Sigmoid colon (tissue), 7 donors: ENCODE data around the gene HTR6. TPM values are rescaled to one million over a fixed set of nuclear protein-coding genes. Genes with fewer than 3 reads are reported as not detected.

Experiments used
- DNase-seq: peaks from one replicate; pipeline ENCODE4 v3.0.0-alpha.2; 2019
- H3K27ac ChIP-seq, 4 donors: fragments of 200-600 bp; sonication (generic); one replicate each; pipeline ENCODE4 v1.5.1; 2016 to 2019; ENCODE audit warnings: mild to moderate bottlenecking in 1 of 4
- H3K27me3 ChIP-seq, 3 donors: fragments of 200-600 bp; sonication (generic); one replicate each; pipeline ENCODE4 v1.5.1; 2019; ENCODE audit warnings: mild to moderate bottlenecking in 1 of 3
- H3K36me3 ChIP-seq, 4 donors: fragments of 200-600 bp; sonication (generic); one replicate each; pipeline ENCODE4 v1.5.1; 2016 to 2019
- H3K4me1 ChIP-seq, 4 donors: fragments of 200-600 bp; sonication (generic); one replicate each; pipeline ENCODE4 v1.5.1; 2017 to 2019
- H3K4me3 ChIP-seq, 4 donors: fragments of 200-600 bp; sonication (generic); one replicate each; pipeline ENCODE4 v1.5.1; 2017 to 2019; ENCODE audit warnings: mild to moderate bottlenecking in 2 of 4, moderate library complexity in 1 of 4
- H3K9me3 ChIP-seq, 4 donors: fragments of 200-600 bp in 3 of 4; sonication (generic) in 3 of 4; one replicate each; pipeline versions ENCODE4 v1.5.1 to v1.6.1; 2013 to 2019
- CTCF ChIP-seq, 4 experiments: fragments of 450-650 bp in 3 of 4; fragments of 200-600 bp in 1 of 4; IDR thresholded peaks; one replicate each; pipeline ENCODE4 v1.5.1; 2016 to 2019; ENCODE audit warnings: antibody characterized with exemption in 4 of 4, mild to moderate bottlenecking in 3 of 4, moderate library complexity in 2 of 4
- EP300 ChIP-seq, 4 donors: sonication (generic); formaldehyde crosslinking; IDR thresholded peaks; one replicate each; pipeline ENCODE4 v1.6.1; 2017; ENCODE audit warnings: antibody characterized with exemption in 4 of 4
- POLR2A ChIP-seq, 2 donors: fragments of 450-650 bp; IDR thresholded peaks; one replicate each; pipeline ENCODE4 v1.6.1; 2016; ENCODE audit warnings: antibody characterized with exemption in 2 of 2, mild to moderate bottlenecking in 2 of 2, moderate library complexity in 2 of 2
- POLR2AphosphoS5 ChIP-seq, 4 donors: sonication (generic); formaldehyde crosslinking; IDR thresholded peaks; one replicate each; pipeline ENCODE4 v1.6.1; 2017; ENCODE audit warnings: antibody characterized with exemption in 4 of 4
- WGBS, 2 donors: extraction: QIAGEN DNeasy Blood & Tissue Kit; methylation state at CpG; one replicate each; pipeline ENCODE4 v1.1.7; 2013; 5-methylcytosine and 5-hydroxymethylcytosine counted together
- intact Hi-C: fragments of 100-400 bp; cut with DNase I; formaldehyde crosslinking; loops from one replicate; pipeline ENCODE4 v1.15.1; 2023
- polyA plus RNA-seq, 3 donors: library from polyadenylated mRNA; stranded (reverse); fragments of 200-250 nt; gene quantifications; one replicate each; pipeline ENCODE4 v1.2.3, GENCODE V29; 2013
- total RNA-seq, 4 donors: library from RNA; depleted of rRNA; stranded (reverse); fragments of >200 nt; gene quantifications; one replicate each; pipeline ENCODE4 v1.1.0, GENCODE V29; 2016
- donor health status: healthy with polysubstance abuse.
- donor health status: Bipolar disorder and iron deficiency.
- donor health status: healthy.

HTR6 gene
- total and polyA plus RNA-seq, 7 donors = 0.15 TPM; not detected in 6

GRCh38 chr1:19696820-19697219 is 32.1 kb downstream of the HTR6 start:
- no peak overlapping the region for H3K4me3 ChIP-seq
- no peak overlapping the region for H3K27ac ChIP-seq
- H3K27me3 ChIP-seq = no peaks in the 10 kb centered on the region
- no peak for DNase-seq
- H3K4me1 ChIP-seq = no peaks in the 10 kb centered on the region
- no peaks in the 10 kb centered on the region for H3K9me3 ChIP-seq
- intact Hi-C loops = no loop called here
- TF ChIP-seq POLR2AphosphoS5 (IDR thresholded peaks at IDR 0.05) (no peak), POLR2A (IDR thresholded peaks at IDR 0.05) (no peak), CTCF (IDR thresholded peaks at IDR 0.05) (no peak), EP300 (IDR thresholded peaks at IDR 0.05) (no peak)
- H3K36me3 ChIP-seq = peaks cover 0 to 67% (median 10%) of the 10 kb centered on the region in 4 donors
- 95 to 97% methylated on average over 8 of the region's 8 CpGs for WGBS, 2 donors

GRCh38 chr1:19698181-19698580 is 33.5 kb downstream of the HTR6 start:
- intact Hi-C loops = no loop called here
- Histone ChIP-seq H3K4me1 (no peaks in the 10 kb centered on the region), H3K4me3 (no peak overlapping the region), H3K36me3 (peaks cover 0 to 58% (median 10%) of the 10 kb centered on the region in 4 donors), H3K9me3 (no peaks in the 10 kb centered on the region), H3K27me3 (no peaks in the 10 kb centered on the region), H3K27ac (no peak overlapping the region)
- DNase-seq = no peak
- 87% methylated on average over 4 of the region's 4 CpGs for WGBS, 2 donors
- no peak for TF ChIP-seq POLR2A (IDR thresholded peaks at IDR 0.05)
- no peak for TF ChIP-seq POLR2AphosphoS5 (IDR thresholded peaks at IDR 0.05)
- no peak for TF ChIP-seq CTCF (IDR thresholded peaks at IDR 0.05)
- TF ChIP-seq EP300 (IDR thresholded peaks at IDR 0.05) = no peak

- intact Hi-C loops = no loop called here
- H3K4me1 ChIP-seq = peaks cover 0 to 8% (median 7%) of the 10 kb centered on the region in 4 donors
- H3K4me3 ChIP-seq = no peak overlapping the region
- TF ChIP-seq POLR2AphosphoS5 (IDR thresholded peaks at IDR 0.05) (no peak), POLR2A (IDR thresholded peaks at IDR 0.05) (no peak), EP300 (IDR thresholded peaks at IDR 0.05) (no peak)
- no peak for DNase-seq
- H3K27ac ChIP-seq = no peak overlapping the region
- no peaks in the 10 kb centered on the region for H3K27me3 ChIP-seq
- no peaks in the 10 kb centered on the region for H3K9me3 ChIP-seq
- H3K36me3 ChIP-seq = peaks cover 0 to 37% (median 7%) of the 10 kb centered on the region in 4 donors
- WGBS, 2 donors = 96% methylated on average over 14 of the region's 14 CpGs
Observed at GRCh38 chr1:19700079-19700777, 35.6 kb downstream of the HTR6 start.

- intact Hi-C loops = no loop called here
- 96% methylated on average over 3 of the region's 3 CpGs for WGBS, 2 donors
- H3K27me3 ChIP-seq = no peaks in the 10 kb centered on the region
Observed at GRCh38 chr1:19703280-19703679, 38.6 kb downstream of the HTR6 start.

GRCh38 chr1:19704247-19705113 is 39.8 kb downstream of the HTR6 start:
- no peaks in the 10 kb centered on the region for H3K27me3 ChIP-seq
- DNase-seq = peak; percentile 80
- intact Hi-C loops = loop anchor here (2.0 kb wide), 1 partner anchor 44 kb away; no protein-coding TSS in a partner anchor
- peaks cover 0 to 8% (median 7%) of the 10 kb centered on the region in 4 donors for H3K4me1 ChIP-seq
- no peaks in the 10 kb centered on the region for H3K9me3 ChIP-seq
- WGBS, 2 donors = 37 to 44% methylated on average over 19 of the region's 19 CpGs
- no peak overlapping the region for H3K4me3 ChIP-seq
- TF ChIP-seq POLR2A (IDR thresholded peaks at IDR 0.05) = no peak
- TF ChIP-seq CTCF (IDR thresholded peaks at IDR 0.05) = peak; percentile 71 to 93 (median 86)
- H3K36me3 ChIP-seq = peaks cover 0 to 24% (median 7%) of the 10 kb centered on the region in 4 donors
- H3K27ac ChIP-seq = no peak overlapping the region

More at GRCh38 chr1:19703280-19703679, 38.6 kb downstream of the HTR6 start:
- Histone ChIP-seq H3K4me1 (peaks cover 0 to 8% (median 7%) of the 10 kb centered on the region in 4 donors), H3K27ac (no peak overlapping the region), H3K9me3 (no peaks in the 10 kb centered on the region), H3K36me3 (peaks cover 0 to 26% (median 7%) of the 10 kb centered on the region in 4 donors), H3K4me3 (no peak overlapping the region)
- DNase-seq = no peak
- no peak for TF ChIP-seq EP300 (IDR thresholded peaks at IDR 0.05)
- TF ChIP-seq POLR2AphosphoS5 (IDR thresholded peaks at IDR 0.05) = no peak
- no peak for TF ChIP-seq POLR2A (IDR thresholded peaks at IDR 0.05)
